NOMO-1 treated with dmso at 0.1 percent for 144 hours (cell line): ENCODE measurements around the gene MGAT4B.

ENCODE experiments used
- DNase-seq: peaks from one replicate; lab custom pipeline; 2025; ENCODE audit not compliant: unreplicated experiment; lab: John Stamatoyannopoulos, UW

MGAT4B gene

DNA sequence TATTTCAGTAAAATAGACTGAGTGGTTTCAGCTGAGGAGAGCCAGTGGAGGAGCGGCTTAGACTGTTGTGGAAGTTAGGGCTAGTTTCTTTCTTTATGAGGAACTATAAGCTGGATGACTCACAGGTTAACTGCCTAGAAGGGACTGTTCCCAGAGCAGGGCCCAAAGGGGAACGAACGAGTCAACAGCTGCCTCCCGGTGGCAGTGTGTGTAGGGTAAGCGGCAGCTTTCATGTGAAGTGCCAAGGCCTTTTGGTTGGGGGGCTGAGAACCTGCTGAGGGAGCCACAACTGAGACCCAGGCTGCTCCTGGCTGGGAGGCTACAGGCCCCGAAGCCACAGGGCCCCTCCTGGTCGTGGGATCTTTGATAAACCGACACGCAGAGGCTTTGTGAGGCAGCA, 21.0 kb upstream of the MGAT4B start:
- peak; percentile 86 for DNase-seq

DNA sequence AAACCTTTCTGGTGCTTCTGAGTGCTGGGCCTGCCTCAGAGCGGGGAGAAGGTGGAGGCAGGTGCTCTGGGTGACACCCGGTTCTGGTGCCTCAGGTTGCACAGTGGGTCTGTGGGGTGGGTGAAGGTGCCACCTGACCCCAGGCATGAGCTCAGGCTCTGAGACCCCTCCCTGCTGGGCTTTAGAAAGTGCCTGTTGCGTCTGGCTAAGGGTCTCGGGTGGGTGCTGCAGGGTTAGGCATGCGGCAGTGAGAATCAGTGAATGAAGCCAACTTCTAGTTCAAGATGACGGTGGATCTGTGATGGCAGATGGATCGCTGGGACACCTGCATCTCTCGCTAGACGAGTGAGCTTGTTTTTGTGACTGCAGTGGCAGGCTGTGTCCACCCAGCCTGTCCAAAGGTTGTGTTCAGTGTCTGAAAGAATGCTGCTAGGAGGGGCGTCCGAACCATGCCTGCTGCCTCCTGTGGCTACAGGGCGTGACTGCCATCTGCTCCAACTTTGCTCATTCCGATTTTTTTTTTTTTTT, 19.1 kb upstream of the MGAT4B start:
- no peak for DNase-seq

DNA sequence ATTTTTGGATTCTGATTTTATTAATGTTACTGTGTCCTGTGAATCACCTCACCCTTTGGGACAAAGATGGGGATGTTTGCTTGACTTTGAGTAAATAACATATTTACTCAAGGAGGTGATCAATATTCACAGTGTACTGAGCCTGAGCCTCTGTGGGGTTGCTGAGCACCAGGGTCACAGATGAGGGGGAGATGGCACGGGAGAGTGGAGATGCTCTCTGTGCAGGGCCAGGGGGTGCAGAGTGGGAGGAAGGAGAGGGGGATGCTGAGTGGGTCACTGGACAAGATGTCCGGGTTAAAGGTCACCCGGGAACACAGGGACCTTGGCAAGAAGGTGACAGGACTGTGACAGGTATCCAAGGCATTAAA, 18.1 kb upstream of the MGAT4B start:
- DNase-seq, result no peak

DNA sequence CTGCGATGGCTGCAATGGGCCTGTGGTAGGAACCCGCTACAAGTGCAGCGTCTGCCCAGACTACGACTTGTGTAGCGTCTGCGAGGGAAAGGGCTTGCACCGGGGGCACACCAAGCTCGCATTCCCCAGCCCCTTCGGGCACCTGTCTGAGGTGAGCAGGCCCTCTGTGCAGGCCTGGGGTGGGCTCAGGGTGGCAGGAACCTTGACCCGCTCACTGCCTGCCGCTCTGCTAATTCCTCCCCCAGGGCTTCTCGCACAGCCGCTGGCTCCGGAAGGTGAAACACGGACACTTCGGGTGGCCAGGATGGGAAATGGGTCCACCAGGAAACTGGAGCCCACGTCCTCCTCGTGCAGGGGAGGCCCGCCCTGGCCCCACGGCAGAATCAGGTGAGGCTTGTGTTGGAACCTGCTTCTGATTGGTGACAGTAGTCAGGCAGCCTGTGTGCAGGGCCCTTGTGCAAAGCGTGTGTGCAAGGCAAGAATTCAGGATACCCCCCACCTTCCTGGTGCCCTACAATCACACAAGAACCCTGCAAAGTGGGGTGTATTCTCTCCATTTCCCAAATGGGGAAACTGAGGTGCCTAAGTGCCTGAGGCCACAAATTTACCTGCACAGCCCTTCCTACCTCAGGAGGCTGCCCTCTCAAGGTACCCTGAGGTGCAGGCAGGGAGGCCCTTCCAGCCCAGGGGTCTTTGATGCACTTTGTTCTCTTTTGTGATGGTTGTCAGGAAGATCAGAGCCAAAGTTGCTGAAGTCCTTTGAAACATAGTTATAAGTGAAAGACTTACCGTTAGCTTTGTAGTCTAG, 17.5 kb upstream of the MGAT4B start:
- no peak for DNase-seq

DNA sequence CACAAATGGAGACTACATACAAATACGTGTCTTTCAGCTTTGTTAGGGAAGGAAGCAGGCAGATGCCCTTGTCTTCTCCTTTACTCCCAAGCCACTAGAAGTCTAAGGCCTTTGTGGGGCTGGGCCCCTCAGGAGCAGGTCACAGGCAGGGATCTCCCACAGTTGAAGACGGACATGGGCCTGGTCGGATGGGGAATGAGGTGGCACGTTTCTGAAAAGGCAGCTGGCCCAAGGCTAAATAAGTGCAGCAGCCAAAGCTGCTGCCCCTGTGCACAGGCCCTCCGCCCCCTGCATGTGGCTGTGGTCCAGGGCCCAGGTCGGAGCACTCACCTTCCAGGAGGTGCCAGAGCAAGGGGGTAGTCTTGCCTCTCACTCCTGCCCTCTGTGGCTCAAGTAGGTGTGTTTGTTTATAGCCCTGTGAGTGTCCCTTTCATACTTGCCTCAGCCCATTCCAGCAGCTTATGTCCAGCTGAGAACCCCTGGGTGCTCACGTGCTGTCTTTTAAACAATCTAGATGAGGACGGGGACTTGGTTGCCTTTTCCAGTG, 15.9 kb upstream of the MGAT4B start:
- no peak for DNase-seq

DNA sequence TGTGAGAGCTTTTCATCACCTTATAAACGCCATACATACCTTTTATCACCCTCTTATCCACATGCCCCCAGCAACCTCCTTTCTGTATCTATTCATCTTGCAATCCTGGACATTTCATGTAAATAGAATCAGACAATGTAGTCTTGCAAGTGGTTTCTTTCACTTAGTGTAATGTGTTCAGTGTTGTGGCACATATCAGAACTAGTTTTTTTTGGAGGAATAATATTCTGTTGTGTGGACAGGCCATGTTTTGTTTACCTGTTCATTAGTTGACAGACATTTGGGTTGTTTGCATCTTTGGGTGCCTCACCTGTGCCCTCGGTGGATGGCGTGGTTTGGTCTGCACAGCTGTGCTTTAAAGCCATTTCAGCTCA, 15.4 kb upstream of the MGAT4B start:
- no peak for DNase-seq

DNA sequence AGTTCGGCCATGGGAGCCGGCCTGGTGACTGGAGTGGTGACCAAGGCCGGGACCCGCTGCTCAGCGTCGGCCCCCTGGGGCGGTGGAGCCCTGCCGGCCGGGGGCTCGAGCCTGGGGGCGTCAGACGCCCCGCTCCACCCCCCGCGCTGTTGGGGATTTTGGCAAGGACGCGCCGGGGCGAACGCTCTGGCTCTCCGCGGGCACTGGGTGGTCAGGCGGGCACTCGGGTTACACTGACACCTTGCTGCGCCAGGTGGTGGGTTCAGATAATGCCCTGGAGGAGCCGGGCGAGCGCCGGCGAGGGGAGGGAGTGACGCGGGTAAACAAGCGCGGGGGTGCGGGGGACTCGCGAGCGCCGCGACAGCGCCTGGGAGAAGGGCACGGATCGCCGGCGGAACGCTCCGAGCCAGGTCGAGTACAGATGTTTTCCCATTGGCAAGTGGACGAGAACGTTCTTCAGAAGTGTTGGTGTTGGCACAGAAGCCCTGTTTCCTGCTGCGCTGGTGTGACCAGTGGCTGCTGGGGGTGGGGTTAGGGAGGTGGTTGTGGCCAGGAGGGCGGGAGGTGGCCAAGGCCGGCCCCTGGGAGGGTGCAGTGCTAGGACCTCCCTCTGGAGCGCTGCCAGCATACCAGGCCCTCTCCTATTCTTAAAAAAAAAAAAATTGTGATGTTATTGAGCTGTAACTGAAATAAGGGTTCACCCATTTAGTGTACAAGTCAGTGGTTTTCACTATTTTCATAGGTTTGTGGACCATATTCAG, 14.8 kb upstream of the MGAT4B start:
- DNase-seq, result peak; percentile 82

DNA sequence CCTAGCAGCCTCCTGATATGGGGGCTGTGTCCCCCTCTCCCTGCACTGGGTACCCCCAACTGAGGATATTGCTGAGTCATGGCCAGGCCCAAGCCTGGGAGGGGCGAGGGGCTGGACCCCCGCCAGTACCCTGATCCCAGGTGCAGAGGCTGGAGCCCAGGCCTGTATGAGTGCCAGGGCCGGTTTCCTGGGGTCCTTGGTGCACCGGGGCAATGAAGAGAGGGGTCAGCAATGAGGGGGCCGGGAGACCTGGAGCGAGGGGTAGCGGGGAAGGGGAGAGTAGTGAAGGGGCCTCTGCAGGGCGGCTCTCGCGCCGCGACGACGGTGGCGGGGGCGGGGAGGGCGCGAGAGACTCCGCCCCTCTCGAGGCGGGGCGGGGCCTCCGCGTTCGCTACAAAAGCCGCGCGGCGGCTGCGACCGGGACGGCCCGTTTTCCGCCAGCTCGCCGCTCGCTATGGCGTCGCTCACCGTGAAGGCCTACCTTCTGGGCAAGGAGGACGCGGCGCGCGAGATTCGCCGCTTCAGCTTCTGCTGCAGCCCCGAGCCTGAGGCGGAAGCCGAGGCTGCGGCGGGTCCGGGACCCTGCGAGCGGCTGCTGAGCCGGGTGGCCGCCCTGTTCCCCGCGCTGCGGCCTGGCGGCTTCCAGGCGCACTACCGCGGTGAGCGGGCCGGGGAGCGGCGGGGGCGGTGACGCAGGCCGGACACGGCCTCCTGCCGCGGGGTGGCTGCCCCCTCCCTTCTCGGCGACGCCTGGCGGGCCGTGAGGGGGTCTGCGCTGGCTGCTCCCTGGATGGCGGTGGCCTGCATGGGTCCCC, 14.0 kb upstream of the MGAT4B start, which contains the start of gene SQSTM1:
Gene SQSTM1, plus strand, starts transcription at position 423 of the 815 bp plus-strand sequence. Its CDS starts 32 bp downstream, at position 455.
- DNase-seq, result peak; percentile 47

DNA sequence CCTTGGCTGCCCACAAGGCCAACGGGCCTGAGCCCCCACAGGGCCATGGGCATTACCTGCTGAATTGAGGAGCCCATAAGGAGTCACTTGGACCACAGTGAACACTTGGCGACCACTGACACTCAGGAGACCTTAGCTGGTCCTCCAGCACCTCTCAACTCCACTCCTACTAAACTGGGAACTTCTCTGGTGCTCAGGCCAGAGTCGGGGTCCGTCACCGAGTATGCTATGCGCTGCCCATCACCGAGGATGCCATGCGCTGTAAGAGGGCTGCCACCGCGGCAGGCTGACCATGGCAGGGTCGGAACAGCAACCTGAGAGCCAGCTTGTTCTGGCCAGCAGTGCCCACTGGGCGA, 13.4 kb upstream of the MGAT4B start:
- DNase-seq, result no peak

DNA sequence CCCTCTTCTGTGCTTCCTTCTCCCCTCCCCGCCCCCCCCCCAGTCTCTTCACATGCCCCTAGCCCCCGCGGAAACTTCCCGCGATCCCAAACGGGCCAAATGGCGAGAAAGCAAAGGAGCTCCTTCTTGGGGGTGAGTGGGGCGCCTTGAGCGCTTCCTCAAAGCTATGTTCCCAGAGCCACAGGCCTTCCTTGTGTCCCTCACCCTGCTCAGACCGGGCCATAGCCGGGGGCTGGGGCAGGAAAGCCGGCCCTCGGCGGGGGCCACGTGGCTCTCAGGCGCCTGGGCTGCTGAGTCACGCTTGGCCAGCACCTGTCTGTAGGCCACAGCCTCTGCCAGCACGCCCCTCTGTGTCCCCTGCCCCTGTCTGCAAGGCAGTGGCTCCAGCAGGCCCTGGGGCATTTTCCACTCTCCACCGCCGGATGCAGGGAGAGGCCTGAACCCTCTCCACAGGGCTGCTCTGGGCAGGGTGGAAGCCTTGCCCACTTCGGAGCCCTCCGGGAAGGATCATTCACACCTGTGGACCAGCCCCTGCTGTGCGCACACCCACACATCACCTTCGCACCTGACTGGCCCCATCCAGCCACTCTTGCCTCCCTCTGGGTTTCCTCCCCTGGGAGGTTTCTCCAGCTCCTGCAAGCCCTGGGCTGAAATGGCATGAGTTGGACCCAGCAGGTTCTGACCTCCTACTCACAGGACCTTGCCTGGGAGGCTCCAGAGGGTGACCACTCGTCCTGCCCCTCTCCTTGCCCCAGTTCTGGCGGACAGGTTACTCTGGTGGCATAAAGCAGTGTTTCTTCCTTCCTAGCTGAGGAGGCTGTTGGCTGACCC, 12.8 kb upstream of the MGAT4B start:
- peak; percentile 38 for DNase-seq

DNA sequence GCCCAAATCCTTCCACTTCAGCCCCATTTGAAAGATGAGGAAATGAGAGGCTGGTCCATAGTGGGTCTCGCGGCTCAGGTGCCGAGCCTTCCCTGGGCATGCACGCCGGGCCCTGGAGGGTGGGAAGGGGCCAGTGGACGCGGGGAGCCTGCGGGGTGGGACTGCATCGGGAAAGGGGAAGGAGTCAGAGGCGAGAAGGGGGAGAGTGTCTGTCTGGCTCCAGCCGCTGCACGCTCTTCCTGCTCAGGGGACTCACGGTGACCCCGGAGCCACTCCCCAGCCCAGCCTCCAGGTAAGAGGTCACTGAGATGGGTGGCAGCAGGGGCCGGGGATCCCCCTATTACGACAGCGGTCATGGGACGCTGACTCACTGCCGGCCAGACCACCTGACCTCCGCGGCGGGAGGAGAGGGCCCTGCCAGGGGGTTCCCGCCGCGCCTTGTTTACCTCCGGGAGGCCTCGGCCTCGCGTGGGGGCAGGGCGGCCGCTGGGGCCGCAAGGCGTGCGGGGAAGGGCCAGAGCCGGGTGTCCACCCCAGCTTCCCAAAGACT, 12.2 kb upstream of the MGAT4B start:
- peak; percentile 93 for DNase-seq

DNA sequence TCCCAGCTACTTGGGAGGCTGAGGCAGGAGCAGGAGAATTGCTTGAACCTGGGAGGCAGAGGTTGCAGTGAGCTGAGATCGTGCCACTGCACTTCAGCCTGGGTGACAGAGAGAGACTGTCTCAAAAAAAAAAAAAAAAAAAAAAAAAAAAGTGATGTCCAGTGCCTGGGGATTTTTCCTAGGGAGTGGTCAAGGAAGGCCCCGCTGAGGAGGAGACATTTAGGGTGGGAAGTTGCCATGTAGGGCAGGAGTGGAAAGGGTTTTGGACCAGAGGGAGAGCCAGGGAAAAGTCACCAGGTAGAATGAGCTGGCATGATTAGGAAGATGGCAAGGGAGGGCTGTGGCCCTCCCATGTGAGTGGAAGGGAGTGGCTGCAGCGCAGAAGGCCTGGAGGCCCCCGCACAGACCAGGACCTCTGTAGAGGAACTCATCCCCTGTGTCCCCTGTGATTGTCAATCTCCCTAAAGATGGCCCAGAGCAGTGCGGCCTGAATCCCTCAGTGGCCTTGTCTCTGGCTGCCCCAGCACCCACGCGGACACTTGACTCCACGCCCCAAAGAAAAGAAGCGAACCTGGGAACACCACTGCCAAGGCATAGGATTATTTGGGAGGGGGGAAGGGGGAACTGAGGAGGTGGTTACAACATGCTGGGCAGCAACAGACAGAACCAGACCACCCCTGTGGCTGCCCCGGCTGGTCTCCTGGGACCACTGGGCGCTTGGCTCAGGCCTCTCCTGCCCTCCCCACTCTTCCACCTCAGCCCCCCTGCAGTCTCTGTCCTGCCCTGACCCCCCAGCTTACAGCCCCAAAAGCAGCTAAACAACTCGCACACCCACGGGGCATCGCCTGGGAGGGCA, 11.5 kb upstream of the MGAT4B start:
- no peak for DNase-seq

DNA sequence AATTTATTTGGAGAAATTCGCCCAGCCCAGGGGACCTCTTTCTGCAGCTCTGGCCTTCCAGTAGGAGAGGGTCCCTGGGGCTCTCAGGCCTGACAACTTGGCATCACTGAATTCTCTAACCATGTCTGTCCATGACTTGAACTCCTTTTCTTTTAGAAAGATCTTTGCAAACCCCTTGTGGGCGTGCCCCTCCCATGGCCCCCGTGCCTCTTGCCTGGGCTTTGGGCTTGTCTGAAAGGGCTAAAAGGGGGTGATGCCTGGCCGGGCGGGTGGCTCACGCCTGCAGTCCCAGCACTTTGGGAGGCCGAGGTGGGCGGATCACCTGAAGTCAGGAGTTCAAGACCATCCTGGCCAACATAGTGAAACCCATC, 10.8 kb upstream of the MGAT4B start:
- DNase-seq, result no peak

DNA sequence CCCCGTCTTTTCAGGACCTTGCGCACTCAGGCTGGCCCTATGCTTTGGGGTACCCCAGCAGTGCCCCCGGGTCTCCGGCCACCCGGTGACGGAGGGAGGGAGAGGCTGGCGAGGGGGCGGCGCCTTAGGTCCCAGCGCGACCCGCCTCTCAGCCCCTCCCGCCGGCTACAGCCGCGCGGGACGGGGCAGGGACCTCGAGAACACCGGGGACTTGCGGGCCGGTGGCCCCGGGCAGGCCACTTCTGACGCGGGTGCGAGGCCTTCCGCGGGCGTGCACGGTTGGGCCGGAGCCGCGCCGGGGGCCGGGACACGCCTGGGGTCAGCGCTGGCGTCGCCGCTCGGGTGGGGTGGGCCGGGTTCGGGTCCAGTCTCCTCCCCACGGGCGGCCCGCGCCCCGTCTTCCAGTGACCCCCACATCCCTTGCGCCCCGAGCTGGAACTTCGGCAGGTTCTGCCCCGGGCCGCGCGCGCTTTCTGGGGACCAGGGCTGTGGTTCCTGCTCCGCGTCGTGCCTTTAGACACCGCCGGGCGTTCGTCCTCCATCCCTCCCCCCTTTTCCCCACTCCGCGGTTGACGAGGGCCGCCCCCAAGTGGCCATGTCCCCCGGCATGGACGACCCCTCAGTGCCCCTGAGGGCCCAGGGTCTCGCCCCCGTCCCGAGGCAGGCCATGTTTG, 10.3 kb upstream of the MGAT4B start:
- DNase-seq, result no peak

DNA sequence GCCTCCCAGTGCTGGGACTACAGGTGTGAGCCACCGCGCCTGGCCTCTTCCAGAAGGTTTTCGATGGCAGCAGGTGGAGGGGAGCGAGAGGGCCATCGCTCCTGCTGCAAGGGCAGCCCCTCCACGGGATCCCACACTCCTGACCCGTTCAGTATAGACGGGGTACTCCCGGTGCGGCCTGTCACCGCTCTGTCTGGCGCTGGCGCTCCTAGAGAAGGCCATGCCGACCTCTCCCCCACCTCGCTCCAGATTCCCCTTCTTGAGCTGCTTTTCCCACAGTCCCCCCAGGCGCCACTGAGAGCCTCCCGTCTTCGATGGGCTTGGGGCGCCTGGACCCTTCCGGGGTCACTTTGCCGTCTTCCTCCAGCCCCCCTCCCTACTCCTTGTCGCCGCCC, 9.7 kb upstream of the MGAT4B start:
- no peak for DNase-seq

DNA sequence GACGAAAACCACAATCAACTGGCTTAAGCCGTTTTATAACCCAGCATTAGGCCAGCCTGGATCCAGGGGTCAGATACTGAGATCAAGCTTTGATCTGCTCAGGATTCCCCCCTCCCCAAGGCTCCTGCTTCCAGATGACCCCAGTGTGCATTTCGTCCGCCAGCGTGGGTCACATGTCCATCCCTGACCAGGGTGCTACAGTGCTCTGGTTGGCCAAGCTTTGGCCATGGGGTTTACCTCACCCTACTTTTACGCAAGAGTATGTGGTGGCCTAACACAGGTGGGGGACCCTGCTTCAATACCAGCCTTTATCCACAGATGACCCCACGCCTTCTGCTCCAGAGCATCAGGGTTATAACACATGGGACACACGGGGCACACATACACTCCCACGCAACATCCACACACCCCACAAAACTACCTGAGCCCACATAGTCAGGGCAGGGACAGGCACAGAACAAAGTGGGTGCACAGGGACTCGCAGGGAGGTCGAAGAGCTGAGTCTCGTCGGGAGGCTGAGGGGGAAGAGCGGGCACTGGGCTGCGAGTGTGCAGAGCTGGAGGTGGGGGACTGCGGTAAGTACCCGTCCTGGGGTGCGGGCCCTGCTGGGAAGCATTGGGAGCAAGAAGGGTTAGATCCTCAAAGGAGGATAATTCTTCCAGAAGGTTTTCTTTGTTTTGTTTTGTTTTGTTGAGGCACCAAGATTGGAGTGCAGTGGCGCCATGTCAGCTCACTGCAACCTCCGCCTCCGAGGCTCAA, 9.0 kb upstream of the MGAT4B start:
- no peak for DNase-seq

DNA sequence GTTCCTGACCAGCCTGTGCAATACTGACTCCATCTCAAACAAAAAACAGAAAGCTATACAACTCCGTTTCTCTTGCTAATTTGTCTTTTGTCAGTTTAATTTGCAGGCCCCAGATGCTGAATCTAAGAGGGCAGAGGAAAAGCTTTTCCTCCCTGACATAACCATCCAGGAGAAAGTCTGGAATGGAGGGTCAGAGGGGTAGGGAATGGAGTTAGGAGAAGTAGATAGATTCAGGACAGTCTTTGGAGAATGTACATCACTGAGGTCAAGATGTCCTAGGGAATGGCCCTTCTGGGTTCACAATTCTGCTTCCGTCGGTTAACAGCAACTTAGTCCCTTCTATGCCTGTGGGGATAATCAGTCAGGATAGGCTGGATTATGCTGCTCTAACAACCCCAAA, 7.4 kb upstream of the MGAT4B start:
- no peak for DNase-seq
